GM23338 (cell line): ENCODE data around the gene CABCOCO1. TPM values are rescaled to one million over a fixed set of nuclear protein-coding genes. Genes with fewer than 3 reads are reported as not detected.

Source experiments
- ATAC-seq: fragments of 200-7000 bp; cut with Tn5 transposase; 3 replicates; pipeline ENCODE4 v1.9.1; 2020
- DNase-seq: peaks from one replicate; pipeline ENCODE4 v3.0.0-alpha.2; 2015; ENCODE audit warnings: low spot score
- H2AFZ ChIP-seq: fragments of 200-600 bp; sonication (generic); 2 replicates; pipeline ENCODE4 v1.8.0; 2016; ENCODE audit warnings: antibody characterized with exemption, mild to moderate bottlenecking, moderate library complexity
- H3F3A ChIP-seq: fragments of 200-600 bp; sonication (generic); replicated peaks from 2 replicates; pipeline ENCODE4 v1.8.0; 2017; ENCODE audit warnings: antibody characterized with exemption, mixed run types, low read depth
- H3K27ac ChIP-seq: fragments of 200-600 bp; sonication (generic); 2 replicates; pipeline ENCODE4 v1.6.1; 2016; ENCODE audit warnings: low read depth
- H3K27me3 ChIP-seq: fragments of 200-600 bp; sonication (generic); 2 replicates; pipeline ENCODE4 v1.8.0; 2016; ENCODE audit warnings: mild to moderate bottlenecking, mixed run types, moderate library complexity; ENCODE audit not compliant: insufficient read depth
- H3K36me3 ChIP-seq: fragments of 200-600 bp; sonication (generic); 2 replicates; pipeline ENCODE4 v1.8.0; 2016; ENCODE audit warnings: mild to moderate bottlenecking; ENCODE audit not compliant: insufficient read depth
- H3K4me1 ChIP-seq: fragments of 200-600 bp; sonication (generic); 2 replicates; pipeline ENCODE4 v1.8.0; 2016; ENCODE audit warnings: mild to moderate bottlenecking, moderate library complexity; ENCODE audit not compliant: insufficient read depth
- H3K4me2 ChIP-seq: fragments of 200-600 bp; sonication (generic); 2 replicates; pipeline ENCODE4 v1.7.1; 2017; ENCODE audit warnings: mixed run types
- H3K4me3 ChIP-seq: fragments of 200-600 bp; sonication (generic); 2 replicates; pipeline ENCODE4 v1.6.1; 2016; ENCODE audit warnings: mixed run types
- H3K79me2 ChIP-seq: fragments of 200-600 bp; sonication (generic); replicated peaks from 2 replicates; pipeline ENCODE4 v1.8.0; 2017; ENCODE audit warnings: mild to moderate bottlenecking; ENCODE audit not compliant: insufficient read depth
- H3K9me2 ChIP-seq: fragments of 200-600 bp; sonication (generic); 2 replicates; pipeline ENCODE4 v1.8.0; 2017; ENCODE audit not compliant: insufficient read depth
- H4K20me1 ChIP-seq: fragments of 200-600 bp; sonication (generic); replicated peaks from 2 replicates; pipeline ENCODE4 v1.8.0; 2017; ENCODE audit warnings: mild to moderate bottlenecking; ENCODE audit not compliant: insufficient read depth
- H3K27ac Mint-ChIP-seq: 2 replicates; pipeline ENCODE4 v1.8.0; 2020; ENCODE audit warnings: inconsistent platforms, mild to moderate bottlenecking, moderate library complexity, mixed read lengths
- H3K27me3 Mint-ChIP-seq: 3 replicates; pipeline ENCODE4 v1.8.0; 2022; ENCODE audit warnings: low read depth, mild to moderate bottlenecking, moderate library complexity, mixed read lengths, inconsistent platforms; ENCODE audit not compliant: insufficient read depth, poor library complexity
- H3K36me3 Mint-ChIP-seq: 3 replicates; pipeline ENCODE4 v1.8.0; 2021; ENCODE audit warnings: low read depth, mild to moderate bottlenecking, inconsistent platforms, moderate library complexity, mixed read lengths
- H3K4me1 Mint-ChIP-seq: 3 replicates; pipeline ENCODE4 v1.8.0; 2020; ENCODE audit warnings: mild to moderate bottlenecking, inconsistent platforms, mixed read lengths
- H3K4me3 Mint-ChIP-seq: 3 replicates; pipeline ENCODE4 v1.8.0; 2021; ENCODE audit warnings: moderate library complexity, mild to moderate bottlenecking, inconsistent platforms, mixed read lengths
- H3K9me3 Mint-ChIP-seq: 3 replicates; pipeline ENCODE4 v1.8.0; 2020; ENCODE audit warnings: moderate library complexity, mild to moderate bottlenecking, inconsistent platforms, mixed read lengths
- CREB1 ChIP-seq: fragments of 250-450 bp; sonication (Bioruptor Pico); IDR thresholded peaks from 2 replicates; pipeline ENCODE4 v1.5.0; 2020; ENCODE audit warnings: low read depth, mild to moderate bottlenecking, moderate library complexity
- EZH2phosphoT487 ChIP-seq: fragments of 200-600 bp; sonication (generic); IDR thresholded peaks from one replicate; pipeline ENCODE4 v1.8.1; 2018; ENCODE audit warnings: antibody characterized with exemption; ENCODE audit not compliant: unreplicated experiment
- JUNB ChIP-seq: IDR thresholded peaks from one replicate; pipeline ENCODE4 v1.6.1; 2016; ENCODE audit warnings: antibody characterized with exemption; ENCODE audit not compliant: unreplicated experiment
- NANOG ChIP-seq: IDR thresholded peaks from 2 replicates; pipeline ENCODE4 v1.6.1; 2016; ENCODE audit warnings: antibody characterized with exemption, borderline replicate concordance
- POLR2AphosphoS5 ChIP-seq: IDR thresholded peaks from 2 replicates; pipeline ENCODE4 v1.6.1; 2016; ENCODE audit warnings: antibody characterized with exemption, low read depth
- STAT1 ChIP-seq: IDR thresholded peaks from one replicate; pipeline ENCODE4 v1.6.1; 2016; ENCODE audit warnings: antibody characterized with exemption; ENCODE audit not compliant: unreplicated experiment
- ZNF114 ChIP-seq: fragments of 250-450 bp; sonication (Bioruptor Pico); IDR thresholded peaks from 2 replicates; pipeline ENCODE4 v1.5.0; 2020; ENCODE audit warnings: mild to moderate bottlenecking, moderate library complexity
- polyA plus RNA-seq: library from polyadenylated mRNA; unstranded; fragments of >200 nt; fragmentation: Nextera tagmentation; extraction: Ambion mirVana; gene quantifications from 2 replicates; pipeline ENCODE4 v1.2.1, GENCODE V29; 2016
- total RNA-seq: library from RNA; depleted of rRNA; stranded (reverse); fragments of >200 nt; shearing (Covaris generic); gene quantifications from 2 replicates; pipeline ENCODE4 v1.2.3, GENCODE V29; 2014
- TF ChIP-seq, protein P1 (sequence below), 2 experiments: fragments of 200-600 bp in 1 of 2; sonication (generic) in 1 of 2; conservative IDR thresholded peaks; 2 replicates each; pipeline versions ENCODE4 v1.5.1 to v1.6.1; 2016 to 2017; ENCODE audit warnings: antibody characterized with exemption in 2 of 2, low read depth in 2 of 2, mild to moderate bottlenecking in 2 of 2, moderate library complexity in 1 of 2
- TF ChIP-seq, protein P2 (sequence below): IDR thresholded peaks from one replicate; pipeline ENCODE4 v1.6.1; 2018; ENCODE audit warnings: antibody characterized with exemption; ENCODE audit not compliant: unreplicated experiment
- TF ChIP-seq, protein P3 (sequence below): fragments of 250-450 bp; sonication (Bioruptor Pico); IDR thresholded peaks from 2 replicates; pipeline ENCODE4 v1.5.0; 2020; ENCODE audit warnings: mild to moderate bottlenecking, moderate library complexity

The CABCOCO1 gene
- total and polyA plus RNA-seq, 2 experiments from 2014 or later = not detected

DNA sequence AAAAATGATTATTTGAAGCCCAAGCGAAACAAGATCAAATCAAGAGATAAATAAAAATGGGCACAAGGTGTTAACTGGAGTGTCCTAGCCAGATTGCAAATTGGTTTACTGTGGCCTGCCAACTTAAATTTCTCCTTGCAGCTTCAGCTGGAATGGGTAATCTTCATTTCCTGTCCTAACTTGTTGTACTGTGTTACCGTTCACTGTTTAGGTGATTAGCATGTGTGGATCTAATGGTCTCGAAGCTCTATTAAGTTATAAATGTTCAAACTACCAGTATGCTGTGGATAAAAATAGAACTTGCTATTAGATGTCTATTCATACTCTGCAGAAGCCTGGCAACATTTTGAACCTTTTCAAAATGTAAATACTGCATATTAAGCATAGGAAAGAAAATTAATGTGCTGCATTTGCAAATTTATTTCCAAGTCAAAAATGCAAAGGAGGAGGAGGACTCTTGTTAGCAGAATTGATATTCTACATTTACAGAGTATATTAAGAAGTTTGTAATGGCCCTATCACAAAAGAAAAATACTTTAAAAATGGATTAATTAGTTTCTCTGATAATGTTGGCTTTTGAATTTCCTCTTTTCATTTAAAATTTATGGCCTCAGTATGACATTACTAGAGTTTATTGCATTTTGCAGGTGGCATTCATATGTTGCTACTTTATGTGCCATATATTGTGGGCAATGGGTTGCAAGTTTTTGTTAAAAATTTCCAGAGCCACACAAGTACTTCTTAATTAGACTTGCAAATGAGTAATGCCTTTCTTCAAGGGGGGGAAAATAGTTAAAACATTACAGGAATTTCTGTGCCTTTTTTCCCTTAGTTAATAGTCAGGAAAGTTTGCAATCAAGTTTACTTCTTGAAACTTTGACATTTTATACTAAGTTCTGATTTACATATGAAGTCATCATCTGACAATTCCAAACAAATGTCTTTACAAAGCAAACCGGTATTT is 92.1 kb downstream of the CABCOCO1 start (continued):
- TF ChIP-seq CREB1 (CRISPR knock-in tag) (no peak), STAT1 (no peak), ZNF114 (CRISPR knock-in tag) (no peak), JUNB (no peak)
- TF ChIP-seq, protein P1, sequence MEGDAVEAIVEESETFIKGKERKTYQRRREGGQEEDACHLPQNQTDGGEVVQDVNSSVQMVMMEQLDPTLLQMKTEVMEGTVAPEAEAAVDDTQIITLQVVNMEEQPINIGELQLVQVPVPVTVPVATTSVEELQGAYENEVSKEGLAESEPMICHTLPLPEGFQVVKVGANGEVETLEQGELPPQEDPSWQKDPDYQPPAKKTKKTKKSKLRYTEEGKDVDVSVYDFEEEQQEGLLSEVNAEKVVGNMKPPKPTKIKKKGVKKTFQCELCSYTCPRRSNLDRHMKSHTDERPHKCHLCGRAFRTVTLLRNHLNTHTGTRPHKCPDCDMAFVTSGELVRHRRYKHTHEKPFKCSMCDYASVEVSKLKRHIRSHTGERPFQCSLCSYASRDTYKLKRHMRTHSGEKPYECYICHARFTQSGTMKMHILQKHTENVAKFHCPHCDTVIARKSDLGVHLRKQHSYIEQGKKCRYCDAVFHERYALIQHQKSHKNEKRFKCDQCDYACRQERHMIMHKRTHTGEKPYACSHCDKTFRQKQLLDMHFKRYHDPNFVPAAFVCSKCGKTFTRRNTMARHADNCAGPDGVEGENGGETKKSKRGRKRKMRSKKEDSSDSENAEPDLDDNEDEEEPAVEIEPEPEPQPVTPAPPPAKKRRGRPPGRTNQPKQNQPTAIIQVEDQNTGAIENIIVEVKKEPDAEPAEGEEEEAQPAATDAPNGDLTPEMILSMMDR (conservative IDR thresholded peaks at IDR 0.05; ENCODE audit: low read depth in 2 of 2) = no peak
- TF ChIP-seq, protein P2, sequence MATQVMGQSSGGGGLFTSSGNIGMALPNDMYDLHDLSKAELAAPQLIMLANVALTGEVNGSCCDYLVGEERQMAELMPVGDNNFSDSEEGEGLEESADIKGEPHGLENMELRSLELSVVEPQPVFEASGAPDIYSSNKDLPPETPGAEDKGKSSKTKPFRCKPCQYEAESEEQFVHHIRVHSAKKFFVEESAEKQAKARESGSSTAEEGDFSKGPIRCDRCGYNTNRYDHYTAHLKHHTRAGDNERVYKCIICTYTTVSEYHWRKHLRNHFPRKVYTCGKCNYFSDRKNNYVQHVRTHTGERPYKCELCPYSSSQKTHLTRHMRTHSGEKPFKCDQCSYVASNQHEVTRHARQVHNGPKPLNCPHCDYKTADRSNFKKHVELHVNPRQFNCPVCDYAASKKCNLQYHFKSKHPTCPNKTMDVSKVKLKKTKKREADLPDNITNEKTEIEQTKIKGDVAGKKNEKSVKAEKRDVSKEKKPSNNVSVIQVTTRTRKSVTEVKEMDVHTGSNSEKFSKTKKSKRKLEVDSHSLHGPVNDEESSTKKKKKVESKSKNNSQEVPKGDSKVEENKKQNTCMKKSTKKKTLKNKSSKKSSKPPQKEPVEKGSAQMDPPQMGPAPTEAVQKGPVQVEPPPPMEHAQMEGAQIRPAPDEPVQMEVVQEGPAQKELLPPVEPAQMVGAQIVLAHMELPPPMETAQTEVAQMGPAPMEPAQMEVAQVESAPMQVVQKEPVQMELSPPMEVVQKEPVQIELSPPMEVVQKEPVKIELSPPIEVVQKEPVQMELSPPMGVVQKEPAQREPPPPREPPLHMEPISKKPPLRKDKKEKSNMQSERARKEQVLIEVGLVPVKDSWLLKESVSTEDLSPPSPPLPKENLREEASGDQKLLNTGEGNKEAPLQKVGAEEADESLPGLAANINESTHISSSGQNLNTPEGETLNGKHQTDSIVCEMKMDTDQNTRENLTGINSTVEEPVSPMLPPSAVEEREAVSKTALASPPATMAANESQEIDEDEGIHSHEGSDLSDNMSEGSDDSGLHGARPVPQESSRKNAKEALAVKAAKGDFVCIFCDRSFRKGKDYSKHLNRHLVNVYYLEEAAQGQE = no peak

DNA sequence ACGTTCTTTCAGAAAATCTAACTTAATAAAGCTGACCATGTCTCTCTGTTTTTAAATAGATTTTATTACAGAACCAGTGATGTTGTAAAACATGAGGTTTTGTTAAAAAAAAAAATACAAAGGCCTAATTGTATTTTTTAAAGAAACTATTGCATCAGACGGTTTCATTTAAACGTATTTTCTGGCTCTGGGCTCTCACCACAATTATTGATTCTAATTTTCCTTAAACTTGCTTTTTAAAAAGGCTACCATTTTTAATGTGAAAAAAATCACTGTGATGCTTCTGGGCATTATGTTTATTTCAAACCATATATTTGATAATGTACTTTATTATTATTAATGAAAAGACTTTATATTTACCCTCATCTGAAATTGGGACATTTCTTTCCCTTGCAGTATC is 94.3 kb downstream of the CABCOCO1 start:
- Mint-ChIP-seq H3K4me1 (peaks cover 44% of the 10 kb centered on the region), H3K27me3 (no peaks in the 10 kb centered on the region), H3K27ac (no peak overlapping the region), H3K9me3 (no peaks in the 10 kb centered on the region), H3K36me3 (no peaks in the 10 kb centered on the region), H3K4me3 (no peak overlapping the region)
- Histone ChIP-seq H3K27me3 (no peaks in the 10 kb centered on the region), H3K27ac (no peak overlapping the region), H3K9me2 (no peaks in the 10 kb centered on the region), H3K36me3 (no peaks in the 10 kb centered on the region), H2AFZ (no peak overlapping the region), H4K20me1 (no peaks in the 10 kb centered on the region), H3F3A (no peaks in the 10 kb centered on the region), H3K79me2 (no peaks in the 10 kb centered on the region), H3K4me1 (peaks cover 46% of the 10 kb centered on the region), H3K4me2 (no peak overlapping the region), H3K4me3 (no peak overlapping the region)
- DNase-seq = no peak
- ATAC-seq = no peak
- TF ChIP-seq EZH2phosphoT487 (no peak), NANOG (no peak), POLR2AphosphoS5 (no peak), CREB1 (CRISPR knock-in tag) (no peak)
- TF ChIP-seq, protein P3, sequence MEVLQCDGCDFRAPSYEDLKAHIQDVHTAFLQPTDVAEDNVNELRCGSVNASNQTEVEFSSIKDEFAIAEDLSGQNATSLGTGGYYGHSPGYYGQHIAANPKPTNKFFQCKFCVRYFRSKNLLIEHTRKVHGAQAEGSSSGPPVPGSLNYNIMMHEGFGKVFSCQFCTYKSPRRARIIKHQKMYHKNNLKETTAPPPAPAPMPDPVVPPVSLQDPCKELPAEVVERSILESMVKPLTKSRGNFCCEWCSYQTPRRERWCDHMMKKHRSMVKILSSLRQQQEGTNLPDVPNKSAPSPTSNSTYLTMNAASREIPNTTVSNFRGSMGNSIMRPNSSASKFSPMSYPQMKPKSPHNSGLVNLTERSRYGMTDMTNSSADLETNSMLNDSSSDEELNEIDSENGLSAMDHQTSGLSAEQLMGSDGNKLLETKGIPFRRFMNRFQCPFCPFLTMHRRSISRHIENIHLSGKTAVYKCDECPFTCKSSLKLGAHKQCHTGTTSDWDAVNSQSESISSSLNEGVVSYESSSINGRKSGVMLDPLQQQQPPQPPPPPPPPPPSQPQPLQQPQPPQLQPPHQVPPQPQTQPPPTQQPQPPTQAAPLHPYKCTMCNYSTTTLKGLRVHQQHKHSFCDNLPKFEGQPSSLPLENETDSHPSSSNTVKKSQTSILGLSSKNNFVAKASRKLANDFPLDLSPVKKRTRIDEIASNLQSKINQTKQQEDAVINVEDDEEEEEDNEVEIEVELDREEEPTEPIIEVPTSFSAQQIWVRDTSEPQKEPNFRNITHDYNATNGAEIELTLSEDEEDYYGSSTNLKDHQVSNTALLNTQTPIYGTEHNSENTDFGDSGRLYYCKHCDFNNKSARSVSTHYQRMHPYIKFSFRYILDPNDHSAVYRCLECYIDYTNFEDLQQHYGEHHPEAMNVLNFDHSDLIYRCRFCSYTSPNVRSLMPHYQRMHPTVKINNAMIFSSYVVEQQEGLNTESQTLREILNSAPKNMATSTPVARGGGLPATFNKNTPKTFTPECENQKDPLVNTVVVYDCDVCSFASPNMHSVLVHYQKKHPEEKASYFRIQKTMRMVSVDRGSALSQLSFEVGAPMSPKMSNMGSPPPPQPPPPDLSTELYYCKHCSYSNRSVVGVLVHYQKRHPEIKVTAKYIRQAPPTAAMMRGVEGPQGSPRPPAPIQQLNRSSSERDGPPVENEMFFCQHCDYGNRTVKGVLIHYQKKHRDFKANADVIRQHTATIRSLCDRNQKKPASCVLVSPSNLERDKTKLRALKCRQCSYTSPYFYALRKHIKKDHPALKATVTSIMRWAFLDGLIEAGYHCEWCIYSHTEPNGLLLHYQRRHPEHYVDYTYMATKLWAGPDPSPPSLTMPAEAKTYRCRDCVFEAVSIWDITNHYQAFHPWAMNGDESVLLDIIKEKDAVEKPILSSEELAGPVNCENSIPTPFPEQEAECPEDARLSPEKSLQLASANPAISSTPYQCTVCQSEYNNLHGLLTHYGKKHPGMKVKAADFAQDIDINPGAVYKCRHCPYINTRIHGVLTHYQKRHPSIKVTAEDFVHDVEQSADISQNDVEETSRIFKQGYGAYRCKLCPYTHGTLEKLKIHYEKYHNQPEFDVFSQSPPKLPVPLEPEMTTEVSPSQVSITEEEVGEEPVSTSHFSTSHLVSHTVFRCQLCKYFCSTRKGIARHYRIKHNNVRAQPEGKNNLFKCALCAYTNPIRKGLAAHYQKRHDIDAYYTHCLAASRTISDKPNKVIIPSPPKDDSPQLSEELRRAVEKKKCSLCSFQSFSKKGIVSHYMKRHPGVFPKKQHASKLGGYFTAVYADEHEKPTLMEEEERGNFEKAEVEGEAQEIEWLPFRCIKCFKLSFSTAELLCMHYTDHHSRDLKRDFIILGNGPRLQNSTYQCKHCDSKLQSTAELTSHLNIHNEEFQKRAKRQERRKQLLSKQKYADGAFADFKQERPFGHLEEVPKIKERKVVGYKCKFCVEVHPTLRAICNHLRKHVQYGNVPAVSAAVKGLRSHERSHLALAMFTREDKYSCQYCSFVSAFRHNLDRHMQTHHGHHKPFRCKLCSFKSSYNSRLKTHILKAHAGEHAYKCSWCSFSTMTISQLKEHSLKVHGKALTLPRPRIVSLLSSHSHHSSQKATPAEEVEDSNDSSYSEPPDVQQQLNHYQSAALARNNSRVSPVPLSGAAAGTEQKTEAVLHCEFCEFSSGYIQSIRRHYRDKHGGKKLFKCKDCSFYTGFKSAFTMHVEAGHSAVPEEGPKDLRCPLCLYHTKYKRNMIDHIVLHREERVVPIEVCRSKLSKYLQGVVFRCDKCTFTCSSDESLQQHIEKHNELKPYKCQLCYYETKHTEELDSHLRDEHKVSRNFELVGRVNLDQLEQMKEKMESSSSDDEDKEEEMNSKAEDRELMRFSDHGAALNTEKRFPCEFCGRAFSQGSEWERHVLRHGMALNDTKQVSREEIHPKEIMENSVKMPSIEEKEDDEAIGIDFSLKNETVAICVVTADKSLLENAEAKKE (CRISPR knock-in tag) = no peak
- TF ChIP-seq, protein P1 (conservative IDR thresholded peaks at IDR 0.05; ENCODE audit: low read depth in 2 of 2) = no peak
